Breast epithelium (tissue), 3 donors: ENCODE results near the gene DNAJC10.

ENCODE experiments used
- CTCF ChIP-seq, 3 donors: fragments of 450-650 bp; IDR thresholded peaks; one replicate each; pipeline ENCODE4 v1.5.1; 2016 to 2017; ENCODE audit warnings: antibody characterized with exemption in 3 of 3, mild to moderate bottlenecking in 3 of 3, moderate library complexity in 3 of 3
- POLR2A ChIP-seq: fragments of 450-650 bp; IDR thresholded peaks from one replicate; pipeline ENCODE4 v1.6.1; 2016; ENCODE audit warnings: antibody characterized with exemption, mild to moderate bottlenecking, moderate library complexity
- POLR2AphosphoS5 ChIP-seq, 3 donors: sonication (generic); formaldehyde crosslinking; IDR thresholded peaks; one replicate each; pipeline ENCODE4 v1.6.1; 2017; ENCODE audit warnings: antibody characterized with exemption in 3 of 3

- TF ChIP-seq CTCF (IDR thresholded peaks at IDR 0.05) (no peak), POLR2AphosphoS5 (IDR thresholded peaks at IDR 0.05) (no peak), POLR2A (no peak)
Measured at GRCh38 chr2:182834293-182834692, 118.2 kb downstream of the DNAJC10 start.
